Measurements from ENCODE around the gene THADA.

The THADA gene

GRCh38 chr2:43230951-43231827 lies 364.6 kb downstream of the THADA start:
- no peak for FAIRE-seq

- FAIRE-seq: no peak
These were observed 365.4 kb downstream of the THADA start for GRCh38 chr2:43230351-43230885.

GRCh38 chr2:43228756-43229659 lies 366.8 kb downstream of the THADA start:
- peak; percentile 59 for FAIRE-seq

- no peak for FAIRE-seq
These were observed 367.5 kb downstream of the THADA start for GRCh38 chr2:43228321-43228751.

- FAIRE-seq: no peak
These were observed 368.0 kb downstream of the THADA start for GRCh38 chr2:43227830-43228281.

- no peak for FAIRE-seq
These were observed 368.6 kb downstream of the THADA start for GRCh38 chr2:43226955-43227829.

GRCh38 chr2:43226558-43226954 lies 369.3 kb downstream of the THADA start, which contains the start of gene ZFP36L2:
ZFP36L2 (minus strand) TSS chr2:43226606; CDS start chr2:43226315, 291 bp downstream.
- no peak for FAIRE-seq

- no peak for FAIRE-seq
These were observed 369.9 kb downstream of the THADA start for GRCh38 chr2:43225788-43226557.

GRCh38 chr2:43225093-43225787 lies 370.6 kb downstream of the THADA start:
- FAIRE-seq: no peak

GRCh38 chr2:43224571-43225092 lies 371.2 kb downstream of the THADA start:
- no peak for FAIRE-seq

- no peak for FAIRE-seq
These were observed 371.7 kb downstream of the THADA start for GRCh38 chr2:43224131-43224570.

GRCh38 chr2:43223521-43224001 lies 372.3 kb downstream of the THADA start:
- no peak for FAIRE-seq

- no peak for FAIRE-seq
These were observed 373.1 kb downstream of the THADA start for GRCh38 chr2:43222475-43223309.

- FAIRE-seq: no peak
These were observed 373.9 kb downstream of the THADA start for GRCh38 chr2:43221763-43222474.

- no peak for FAIRE-seq
These were observed 374.6 kb downstream of the THADA start for GRCh38 chr2:43221124-43221762.

- FAIRE-seq: no peak
These were observed 375.1 kb downstream of the THADA start for GRCh38 chr2:43220760-43221123.

GRCh38 chr2:43220229-43220751 lies 375.5 kb downstream of the THADA start:
- FAIRE-seq: no peak
